Measurements from ENCODE around the gene PHACTR3.

Gene PHACTR3

DNA sequence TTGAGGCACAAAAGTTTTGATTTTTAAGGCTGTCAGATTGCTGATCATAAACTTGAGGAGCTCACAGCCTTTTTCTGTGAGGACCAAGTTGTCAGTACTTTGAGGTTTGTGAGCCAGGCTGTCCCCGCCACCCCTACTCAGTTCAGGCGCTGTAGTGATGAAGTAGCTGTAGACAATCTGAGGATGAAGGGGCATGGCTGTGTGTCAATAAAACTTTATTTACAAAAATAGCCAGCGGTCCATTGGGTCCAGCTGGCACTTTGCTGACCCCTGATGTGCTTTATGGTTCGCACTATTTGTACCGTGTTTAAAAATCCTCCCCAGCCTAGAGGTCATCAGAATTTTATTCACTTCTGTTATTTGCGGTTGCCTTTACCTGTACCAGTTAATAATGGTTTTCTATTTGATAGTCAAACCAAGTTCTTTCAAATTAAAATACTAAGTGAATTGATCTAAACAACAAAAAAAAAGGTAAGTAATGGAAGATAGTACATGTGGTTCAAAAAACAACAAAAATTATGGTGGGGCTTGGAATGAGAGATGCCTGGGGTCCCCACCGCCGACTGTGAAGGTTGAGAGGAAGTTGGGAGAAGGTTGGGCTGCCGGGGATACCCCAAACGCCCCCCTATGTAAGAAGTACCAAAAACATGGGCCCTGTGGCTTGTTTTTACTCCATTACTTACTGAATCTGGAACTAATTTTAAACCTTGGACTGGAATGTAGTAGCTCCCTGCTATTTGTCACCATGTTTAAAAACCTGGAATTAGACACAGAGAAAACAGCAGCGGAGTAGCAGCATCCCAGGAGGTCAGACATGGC, 205.5 kb downstream of the PHACTR3 start:
- TF ChIP-seq EGR1 (IDR thresholded peaks at IDR 0.05) (no peak), CREB1 (IDR thresholded peaks at IDR 0.05; ENCODE audit: low read depth) (no peak)

DNA sequence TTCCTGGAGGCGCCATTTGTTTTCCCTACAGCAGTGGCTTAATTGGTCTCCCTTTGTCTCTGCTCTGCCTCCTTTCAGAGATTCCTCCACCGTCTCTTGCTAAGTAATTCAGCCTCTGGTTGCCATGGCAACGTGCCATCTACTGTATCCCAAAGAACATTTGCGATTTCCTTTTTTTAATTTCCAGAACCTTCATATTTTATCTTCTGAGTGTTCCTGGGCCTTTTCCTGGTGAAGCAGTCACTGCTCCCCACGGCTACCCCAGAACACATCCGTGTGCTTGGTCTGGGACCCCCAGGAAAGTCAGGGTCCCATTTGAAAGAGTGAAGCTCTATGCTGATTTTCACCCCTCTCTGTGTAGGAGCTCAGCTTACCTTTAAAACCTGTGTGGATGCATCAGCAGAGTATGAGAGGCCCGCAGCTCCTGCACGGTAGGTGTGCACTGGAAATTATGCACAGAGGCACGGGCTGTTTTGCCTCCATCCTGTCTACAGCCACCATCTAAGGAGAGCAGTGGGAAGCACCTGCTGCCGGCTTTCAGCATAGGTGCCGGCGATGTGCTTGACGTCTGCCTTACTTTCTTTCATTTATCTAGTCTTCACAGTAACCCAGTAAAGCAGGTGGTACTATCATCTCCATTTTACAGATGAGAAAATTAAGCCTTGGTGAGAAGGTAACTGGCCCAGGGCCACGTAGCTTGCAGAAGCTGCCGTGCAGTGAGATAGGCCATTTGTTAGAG, 206.3 kb downstream of the PHACTR3 start:
- TF ChIP-seq CEBPB (IDR thresholded peaks at IDR 0.05) (no peak), CREB1 (IDR thresholded peaks at IDR 0.05; ENCODE audit: low read depth) (no peak), NFIC (IDR thresholded peaks at IDR 0.05) (no peak), EP300 (IDR thresholded peaks at IDR 0.05; ENCODE audit: borderline replicate concordance) (no peak)
- TF ChIP-seq, protein P1, sequence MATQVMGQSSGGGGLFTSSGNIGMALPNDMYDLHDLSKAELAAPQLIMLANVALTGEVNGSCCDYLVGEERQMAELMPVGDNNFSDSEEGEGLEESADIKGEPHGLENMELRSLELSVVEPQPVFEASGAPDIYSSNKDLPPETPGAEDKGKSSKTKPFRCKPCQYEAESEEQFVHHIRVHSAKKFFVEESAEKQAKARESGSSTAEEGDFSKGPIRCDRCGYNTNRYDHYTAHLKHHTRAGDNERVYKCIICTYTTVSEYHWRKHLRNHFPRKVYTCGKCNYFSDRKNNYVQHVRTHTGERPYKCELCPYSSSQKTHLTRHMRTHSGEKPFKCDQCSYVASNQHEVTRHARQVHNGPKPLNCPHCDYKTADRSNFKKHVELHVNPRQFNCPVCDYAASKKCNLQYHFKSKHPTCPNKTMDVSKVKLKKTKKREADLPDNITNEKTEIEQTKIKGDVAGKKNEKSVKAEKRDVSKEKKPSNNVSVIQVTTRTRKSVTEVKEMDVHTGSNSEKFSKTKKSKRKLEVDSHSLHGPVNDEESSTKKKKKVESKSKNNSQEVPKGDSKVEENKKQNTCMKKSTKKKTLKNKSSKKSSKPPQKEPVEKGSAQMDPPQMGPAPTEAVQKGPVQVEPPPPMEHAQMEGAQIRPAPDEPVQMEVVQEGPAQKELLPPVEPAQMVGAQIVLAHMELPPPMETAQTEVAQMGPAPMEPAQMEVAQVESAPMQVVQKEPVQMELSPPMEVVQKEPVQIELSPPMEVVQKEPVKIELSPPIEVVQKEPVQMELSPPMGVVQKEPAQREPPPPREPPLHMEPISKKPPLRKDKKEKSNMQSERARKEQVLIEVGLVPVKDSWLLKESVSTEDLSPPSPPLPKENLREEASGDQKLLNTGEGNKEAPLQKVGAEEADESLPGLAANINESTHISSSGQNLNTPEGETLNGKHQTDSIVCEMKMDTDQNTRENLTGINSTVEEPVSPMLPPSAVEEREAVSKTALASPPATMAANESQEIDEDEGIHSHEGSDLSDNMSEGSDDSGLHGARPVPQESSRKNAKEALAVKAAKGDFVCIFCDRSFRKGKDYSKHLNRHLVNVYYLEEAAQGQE (IDR thresholded peaks at IDR 0.05; ENCODE audit: low read depth): no peak

DNA sequence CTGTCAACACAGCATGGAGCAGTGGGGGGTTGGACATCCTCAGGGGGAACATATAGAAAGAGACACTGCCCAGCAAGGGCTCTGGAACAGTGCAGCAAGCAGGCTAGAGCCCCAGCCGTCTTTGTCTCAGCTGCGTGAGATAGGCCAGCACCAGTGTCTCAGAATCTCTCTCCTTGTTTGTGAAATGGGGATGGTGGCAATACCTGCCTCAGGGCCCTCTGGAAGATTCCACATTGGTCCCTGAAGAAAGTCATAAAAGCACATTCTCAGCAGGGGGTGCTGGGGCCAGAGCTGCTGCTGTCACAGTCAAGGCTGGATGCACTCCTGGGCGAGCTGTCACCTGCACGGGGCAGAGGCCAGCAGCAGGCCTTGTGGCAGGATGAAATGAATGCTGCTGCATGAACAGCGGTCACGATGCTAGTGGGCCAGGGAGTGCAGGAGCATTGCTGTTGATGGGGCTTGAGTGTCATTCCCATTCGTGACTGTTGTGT, 207.4 kb downstream of the PHACTR3 start:
- no peak for TF ChIP-seq CREB1 (IDR thresholded peaks at IDR 0.05; ENCODE audit: low read depth)
- TF ChIP-seq EGR1 (IDR thresholded peaks at IDR 0.05): no peak
- TF ChIP-seq TEAD4 (IDR thresholded peaks at IDR 0.05): no peak
- TF ChIP-seq CEBPB (IDR thresholded peaks at IDR 0.05): no peak
- TF ChIP-seq, protein P2, sequence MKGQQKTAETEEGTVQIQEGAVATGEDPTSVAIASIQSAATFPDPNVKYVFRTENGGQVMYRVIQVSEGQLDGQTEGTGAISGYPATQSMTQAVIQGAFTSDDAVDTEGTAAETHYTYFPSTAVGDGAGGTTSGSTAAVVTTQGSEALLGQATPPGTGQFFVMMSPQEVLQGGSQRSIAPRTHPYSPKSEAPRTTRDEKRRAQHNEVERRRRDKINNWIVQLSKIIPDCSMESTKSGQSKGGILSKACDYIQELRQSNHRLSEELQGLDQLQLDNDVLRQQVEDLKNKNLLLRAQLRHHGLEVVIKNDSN (IDR thresholded peaks at IDR 0.05): no peak
- TF ChIP-seq NFIC (IDR thresholded peaks at IDR 0.05): no peak
- TF ChIP-seq ZBTB7A (IDR thresholded peaks at IDR 0.05; ENCODE audit: low read depth): no peak
- TF ChIP-seq, protein P1 (IDR thresholded peaks at IDR 0.05; ENCODE audit: low read depth): no peak
- no peak for TF ChIP-seq YY1 (IDR thresholded peaks at IDR 0.05; ENCODE audit: low read depth)
- no peak for TF ChIP-seq TCF12 (IDR thresholded peaks at IDR 0.05; ENCODE audit: low read depth)
- no peak for TF ChIP-seq EP300 (IDR thresholded peaks at IDR 0.05; ENCODE audit: borderline replicate concordance)
- no peak for TF ChIP-seq RAD21 (IDR thresholded peaks at IDR 0.05; ENCODE audit: low read depth)
- TF ChIP-seq TAF1 (IDR thresholded peaks at IDR 0.05; ENCODE audit: low read depth): no peak
- TF ChIP-seq, protein P3, sequence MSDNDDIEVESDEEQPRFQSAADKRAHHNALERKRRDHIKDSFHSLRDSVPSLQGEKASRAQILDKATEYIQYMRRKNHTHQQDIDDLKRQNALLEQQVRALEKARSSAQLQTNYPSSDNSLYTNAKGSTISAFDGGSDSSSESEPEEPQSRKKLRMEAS (IDR thresholded peaks at IDR 0.05): no peak

DNA sequence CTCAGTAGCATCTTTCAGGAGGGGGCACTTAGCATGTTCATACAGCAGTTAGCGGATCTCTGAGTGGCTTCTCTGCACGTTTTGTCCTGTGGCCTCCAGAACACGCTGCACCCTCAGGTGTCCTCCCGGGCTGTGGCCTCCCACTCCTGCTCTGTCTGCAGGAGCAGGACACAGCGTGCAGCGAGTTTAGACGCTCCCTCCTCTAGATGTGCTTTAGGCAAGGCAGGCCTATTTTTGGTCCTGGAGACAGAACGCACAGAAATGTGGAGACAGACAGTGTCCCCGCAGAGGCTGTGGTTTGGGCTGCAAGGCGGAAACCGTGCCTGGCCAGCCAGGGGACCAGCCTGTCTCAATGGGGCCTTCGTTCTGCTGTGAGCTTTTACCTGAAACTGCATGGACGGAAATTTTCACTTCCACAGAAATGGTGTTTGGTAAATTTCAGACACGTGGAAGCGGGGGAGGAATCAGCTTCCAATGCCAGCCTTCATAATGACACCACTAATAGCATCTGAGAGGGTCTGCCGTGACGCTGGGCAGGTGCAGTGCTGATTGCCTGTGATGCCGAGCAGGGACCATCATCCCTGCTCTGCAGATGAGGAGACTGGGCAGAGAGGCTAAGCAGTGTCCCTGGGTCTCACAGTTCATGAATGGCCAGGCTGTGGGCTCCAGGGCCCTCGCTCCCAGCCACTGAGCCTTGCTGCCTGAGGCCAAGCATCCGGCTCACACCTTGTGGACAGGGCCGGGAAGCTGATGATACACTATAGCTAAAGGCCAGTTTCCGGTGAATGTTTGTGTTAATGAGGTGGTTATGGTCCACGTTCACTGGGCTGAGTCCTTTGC, 208.2 kb downstream of the PHACTR3 start:
- TF ChIP-seq TAF1 (IDR thresholded peaks at IDR 0.05; ENCODE audit: low read depth) (no peak), NFIC (IDR thresholded peaks at IDR 0.05) (no peak), CEBPB (IDR thresholded peaks at IDR 0.05) (no peak), FOXM1 (IDR thresholded peaks at IDR 0.05; ENCODE audit: borderline replicate concordance, low read depth) (no peak), ZBTB7A (IDR thresholded peaks at IDR 0.05; ENCODE audit: low read depth) (no peak), RAD21 (IDR thresholded peaks at IDR 0.05; ENCODE audit: low read depth) (no peak), YY1 (IDR thresholded peaks at IDR 0.05; ENCODE audit: low read depth) (no peak), TCF12 (IDR thresholded peaks at IDR 0.05; ENCODE audit: low read depth) (no peak), EP300 (IDR thresholded peaks at IDR 0.05; ENCODE audit: borderline replicate concordance) (no peak)
- TF ChIP-seq, protein P1 (IDR thresholded peaks at IDR 0.05; ENCODE audit: low read depth): no peak
- TF ChIP-seq, protein P2 (IDR thresholded peaks at IDR 0.05): no peak
- TF ChIP-seq, protein P3 (IDR thresholded peaks at IDR 0.05): no peak

All from Ishikawa (cell line).